Endothelial cell (in vitro differentiated cells): ENCODE results near the gene CHAF1B. TPM values are rescaled to one million over a fixed set of nuclear protein-coding genes. Genes with fewer than 3 reads are reported as not detected.
"Not testable (repeated sequence)": the region's sequence is repeated elsewhere in the genome, so short reads cannot be mapped to it uniquely, and the experiment has no call there.

Experiments used
- DNase-seq: peaks from one replicate; pipeline ENCODE4 v3.0.0; 2021; ENCODE audit warnings: low spot score
- H3K27ac Mint-ChIP-seq: one replicate; pipeline ENCODE4 v1.8.0; 2021; ENCODE audit warnings: mixed read lengths, inconsistent platforms; ENCODE audit not compliant: unreplicated experiment
- H3K27me3 Mint-ChIP-seq: one replicate; pipeline ENCODE4 v1.8.0; 2021; ENCODE audit warnings: mild to moderate bottlenecking, moderate library complexity, mixed read lengths, inconsistent platforms; ENCODE audit not compliant: unreplicated experiment
- H3K36me3 Mint-ChIP-seq: one replicate; pipeline ENCODE4 v1.8.0; 2021; ENCODE audit warnings: mild to moderate bottlenecking, low read depth, mixed read lengths, inconsistent platforms; ENCODE audit not compliant: unreplicated experiment
- H3K4me1 Mint-ChIP-seq: one replicate; pipeline ENCODE4 v1.8.0; 2021; ENCODE audit warnings: mild to moderate bottlenecking, mixed read lengths, inconsistent platforms; ENCODE audit not compliant: unreplicated experiment
- H3K4me3 Mint-ChIP-seq: one replicate; pipeline ENCODE4 v1.8.0; 2021; ENCODE audit warnings: mild to moderate bottlenecking, mixed read lengths, inconsistent platforms; ENCODE audit not compliant: unreplicated experiment
- H3K9me3 Mint-ChIP-seq: one replicate; pipeline ENCODE4 v1.8.0; 2021; ENCODE audit warnings: mixed read lengths, inconsistent platforms; ENCODE audit not compliant: unreplicated experiment
- total RNA-seq: library from RNA; stranded (reverse); fragmentation: NEBNext Ultra II Directional; extraction: Animal tissue kit (Norgen Biotek cat#: 25700); gene quantifications from one replicate; pipeline ENCODE4 v1.2.1, GENCODE V29; 2021; ENCODE audit not compliant: unreplicated experiment
- TF ChIP-seq, protein P1 (sequence below): fragments of 200-600 bp; sonication (generic); IDR thresholded peaks from one replicate; pipeline ENCODE4 v1.5.0; 2021; ENCODE audit warnings: antibody characterized with exemption; ENCODE audit not compliant: unreplicated experiment

The CHAF1B gene
- total RNA-seq, 1 donor from 2014 or later, result 6.2 TPM

DNA sequence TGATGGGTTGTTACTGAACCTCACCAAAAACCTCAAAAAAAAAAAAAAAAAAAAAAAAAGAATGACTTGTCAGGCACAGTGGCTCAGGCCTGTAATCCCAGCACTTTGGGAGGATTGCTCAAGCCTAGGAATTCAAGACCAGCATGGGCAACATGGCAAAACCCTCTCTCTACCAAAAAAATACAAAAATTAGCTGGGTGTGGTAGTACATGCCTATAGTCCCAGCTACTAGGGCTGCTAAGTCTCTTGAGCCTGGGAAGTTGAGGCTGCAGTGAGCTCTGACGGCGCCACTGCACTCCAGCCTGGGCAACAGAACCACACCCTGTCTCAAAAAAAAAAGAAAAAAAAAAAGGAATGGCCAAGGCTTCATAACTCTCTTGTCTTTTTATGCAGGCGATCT is 11.1 kb downstream of the CHAF1B start:
- TF ChIP-seq, protein P1, sequence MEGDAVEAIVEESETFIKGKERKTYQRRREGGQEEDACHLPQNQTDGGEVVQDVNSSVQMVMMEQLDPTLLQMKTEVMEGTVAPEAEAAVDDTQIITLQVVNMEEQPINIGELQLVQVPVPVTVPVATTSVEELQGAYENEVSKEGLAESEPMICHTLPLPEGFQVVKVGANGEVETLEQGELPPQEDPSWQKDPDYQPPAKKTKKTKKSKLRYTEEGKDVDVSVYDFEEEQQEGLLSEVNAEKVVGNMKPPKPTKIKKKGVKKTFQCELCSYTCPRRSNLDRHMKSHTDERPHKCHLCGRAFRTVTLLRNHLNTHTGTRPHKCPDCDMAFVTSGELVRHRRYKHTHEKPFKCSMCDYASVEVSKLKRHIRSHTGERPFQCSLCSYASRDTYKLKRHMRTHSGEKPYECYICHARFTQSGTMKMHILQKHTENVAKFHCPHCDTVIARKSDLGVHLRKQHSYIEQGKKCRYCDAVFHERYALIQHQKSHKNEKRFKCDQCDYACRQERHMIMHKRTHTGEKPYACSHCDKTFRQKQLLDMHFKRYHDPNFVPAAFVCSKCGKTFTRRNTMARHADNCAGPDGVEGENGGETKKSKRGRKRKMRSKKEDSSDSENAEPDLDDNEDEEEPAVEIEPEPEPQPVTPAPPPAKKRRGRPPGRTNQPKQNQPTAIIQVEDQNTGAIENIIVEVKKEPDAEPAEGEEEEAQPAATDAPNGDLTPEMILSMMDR, result no peak
- H3K36me3 Mint-ChIP-seq, result peaks cover 8% of the 10 kb centered on the region
- no peak overlapping the region for H3K27ac Mint-ChIP-seq
- no peak for DNase-seq
- peaks cover 2% of the 10 kb centered on the region for H3K9me3 Mint-ChIP-seq
- no peaks in the 10 kb centered on the region for H3K4me1 Mint-ChIP-seq
- peaks cover 1% of the 10 kb centered on the region for H3K27me3 Mint-ChIP-seq
- no peak overlapping the region for H3K4me3 Mint-ChIP-seq

DNA sequence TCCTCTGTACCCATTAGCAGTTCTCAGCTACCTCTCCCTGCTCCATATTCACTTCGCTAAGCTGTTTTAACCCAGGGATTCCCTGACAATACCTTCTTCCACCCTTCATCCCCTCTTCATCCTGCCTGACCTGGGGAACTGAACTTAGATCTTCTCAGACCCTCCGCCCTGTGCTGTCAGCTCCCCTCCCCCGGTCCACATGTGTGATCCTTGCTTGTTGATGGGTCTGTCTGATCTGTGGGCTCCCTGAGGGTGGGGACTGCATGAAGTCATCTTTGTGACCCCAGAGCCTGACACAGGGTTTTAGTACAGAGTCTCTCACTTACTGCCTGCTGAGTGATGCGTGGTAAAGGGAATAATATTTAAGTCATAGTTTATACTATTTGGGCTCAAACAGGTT is 11.8 kb downstream of the CHAF1B start:
- Mint-ChIP-seq H3K4me1 (no peaks in the 10 kb centered on the region), H3K36me3 (peaks cover 4% of the 10 kb centered on the region), H3K4me3 (no peak overlapping the region), H3K27ac (no peak overlapping the region), H3K27me3 (no peaks in the 10 kb centered on the region), H3K9me3 (no peaks in the 10 kb centered on the region)
- TF ChIP-seq, protein P1, result no peak
- DNase-seq, result no peak

DNA sequence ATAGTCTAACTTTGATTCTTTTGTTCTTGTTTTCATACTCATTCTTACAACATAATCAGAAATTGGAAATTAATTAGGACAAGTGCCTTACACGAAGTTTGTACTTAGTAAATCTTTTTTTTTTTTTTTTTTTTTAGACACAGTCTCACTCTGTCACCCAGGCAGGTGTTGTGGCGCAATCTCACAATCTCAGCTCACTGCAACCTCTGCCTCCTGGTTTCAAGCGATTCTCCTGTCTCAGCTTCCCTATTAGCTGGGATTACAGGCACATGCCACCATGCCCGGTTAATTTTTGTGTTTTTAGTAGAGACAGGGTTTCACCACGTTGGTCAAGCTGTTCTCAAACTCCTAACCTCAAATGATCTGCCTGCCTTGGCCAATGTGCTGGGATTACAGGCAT is 12.4 kb downstream of the CHAF1B start:
- DNase-seq, result no peak
- H3K4me1 Mint-ChIP-seq, result no peaks in the 10 kb centered on the region
- H3K36me3 Mint-ChIP-seq, result peaks cover 3% of the 10 kb centered on the region
- TF ChIP-seq, protein P1, result no peak
- no peaks in the 10 kb centered on the region for H3K27me3 Mint-ChIP-seq
- no peak overlapping the region for H3K4me3 Mint-ChIP-seq
- no peak overlapping the region for H3K27ac Mint-ChIP-seq
- H3K9me3 Mint-ChIP-seq, result no peaks in the 10 kb centered on the region

DNA sequence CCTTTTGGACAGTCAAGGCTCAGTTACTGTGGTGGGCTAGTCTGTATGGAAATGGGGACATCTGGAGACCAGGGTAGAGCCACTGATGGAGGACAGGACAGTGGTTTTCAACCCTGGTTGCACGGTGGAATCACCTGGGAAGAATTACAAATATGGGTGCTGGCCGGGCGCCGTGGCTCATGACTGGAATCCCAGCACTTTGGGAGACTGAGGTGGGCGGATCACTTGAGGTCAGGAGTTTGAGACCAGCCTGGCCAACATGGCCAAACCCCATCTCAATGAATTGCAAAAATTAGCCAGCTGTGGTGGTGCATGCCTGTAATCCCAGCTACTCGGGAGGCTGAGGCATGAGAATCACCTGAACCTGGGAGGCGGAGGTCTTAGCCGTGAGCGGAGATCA is 14.5 kb downstream of the CHAF1B start:
- not testable (repeated sequence) for H3K9me3 Mint-ChIP-seq, H3K4me3 Mint-ChIP-seq, H3K27ac Mint-ChIP-seq, H3K36me3 Mint-ChIP-seq, H3K27me3 Mint-ChIP-seq, H3K4me1 Mint-ChIP-seq, DNase-seq

DNA sequence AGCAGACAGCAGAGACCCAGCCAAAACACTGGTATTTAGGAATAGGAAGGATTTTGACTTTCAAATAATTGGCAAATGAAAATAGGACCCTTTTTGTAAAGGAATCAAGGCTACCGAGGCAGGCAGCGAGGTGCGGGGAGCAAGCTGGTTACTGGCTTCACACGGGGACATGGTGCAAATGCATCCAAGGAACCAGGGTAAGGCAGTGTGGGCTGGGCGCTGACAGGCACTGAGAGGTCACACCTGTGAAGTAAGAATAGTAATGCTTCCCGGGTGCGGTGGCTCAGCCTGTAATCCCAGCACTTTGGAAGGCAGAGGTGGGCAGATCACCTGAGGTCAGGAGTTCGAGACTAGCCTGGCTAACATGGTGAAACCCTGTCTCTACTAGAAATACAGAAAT is 15.5 kb downstream of the CHAF1B start:
- Mint-ChIP-seq H3K27me3 (no peaks in the 10 kb centered on the region), H3K4me1 (no peaks in the 10 kb centered on the region), H3K9me3 (no peaks in the 10 kb centered on the region), H3K36me3 (peaks cover 6% of the 10 kb centered on the region), H3K27ac (no peak overlapping the region), H3K4me3 (no peak overlapping the region)
- TF ChIP-seq, protein P1, result no peak
- no peak for DNase-seq

DNA sequence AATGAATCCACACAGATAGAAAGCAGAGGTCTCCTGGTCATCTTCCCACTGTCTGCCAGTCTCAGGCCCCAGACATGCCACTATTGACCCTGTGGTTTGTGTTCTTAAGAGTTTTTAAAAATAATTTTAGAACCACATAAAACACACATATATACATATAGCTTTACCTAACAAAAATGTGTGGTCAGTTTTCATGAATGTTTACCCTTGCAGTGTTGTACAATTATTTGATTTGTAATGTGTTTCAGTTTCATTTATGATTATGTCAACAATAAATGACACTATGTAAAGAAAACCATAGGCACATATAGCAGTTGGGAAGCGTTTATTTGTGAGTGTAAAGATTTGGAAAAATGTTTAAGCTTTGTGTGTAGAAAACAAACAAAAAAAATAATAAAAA is 17.1 kb downstream of the CHAF1B start:
- Mint-ChIP-seq H3K4me3 (no peak overlapping the region), H3K9me3 (no peaks in the 10 kb centered on the region), H3K4me1 (no peaks in the 10 kb centered on the region), H3K36me3 (peaks cover 6% of the 10 kb centered on the region), H3K27ac (no peak overlapping the region), H3K27me3 (no peaks in the 10 kb centered on the region)
- DNase-seq, result no peak
- TF ChIP-seq, protein P1, result no peak
